OCI-LY1 (cell line): Measurements from ENCODE around the gene MAP3K10.
A peak's percentile ranks its signal among the peaks of the same experiment; 100 is the strongest.

Experiments used
- H2AFZ ChIP-seq: fragments of 200-600 bp; sonication (generic), shearing (Covaris generic); 2 replicates; pipeline ENCODE4 v1.6.0; 2014; ENCODE audit warnings: antibody characterized with exemption, mild to moderate bottlenecking, low read length
- H3F3A ChIP-seq: fragments of 200-600 bp; sonication (generic), shearing (Covaris generic); 2 replicates; pipeline ENCODE4 v1.6.0; 2014; ENCODE audit warnings: mild to moderate bottlenecking, antibody characterized with exemption, low read length, moderate library complexity; ENCODE audit not compliant: insufficient read depth
- H3K27ac ChIP-seq: fragments of 200-600 bp; sonication (generic); 2 replicates; pipeline ENCODE4 v1.5.1; 2014; ENCODE audit warnings: low read length, mixed run types, mild to moderate bottlenecking, low read depth; ENCODE audit not compliant: poor library complexity, severe bottlenecking
- H3K27me3 ChIP-seq: fragments of 200-600 bp; sonication (generic); 2 replicates; pipeline ENCODE4 v1.6.0; 2014; ENCODE audit warnings: antibody characterized with exemption, mild to moderate bottlenecking, low read length, moderate library complexity; ENCODE audit not compliant: insufficient read depth
- H3K36me3 ChIP-seq: fragments of 200-600 bp; sonication (generic); 2 replicates; pipeline ENCODE4 v1.6.1; 2014; ENCODE audit warnings: mild to moderate bottlenecking, antibody characterized with exemption, low read length, moderate library complexity, mixed read lengths; ENCODE audit not compliant: insufficient read depth
- H3K4me1 ChIP-seq: fragments of 200-600 bp; sonication (generic); 2 replicates; pipeline ENCODE4 v1.5.1; 2014; ENCODE audit warnings: mild to moderate bottlenecking, low read length, moderate library complexity; ENCODE audit not compliant: insufficient read depth, severe bottlenecking
- H3K4me2 ChIP-seq: fragments of 200-600 bp; sonication (generic), shearing (Covaris generic); 2 replicates; pipeline ENCODE4 v1.6.1; 2014; ENCODE audit warnings: low read length
- H3K4me3 ChIP-seq: fragments of 200-600 bp; sonication (generic); 2 replicates; pipeline ENCODE4 v1.5.1; 2014; ENCODE audit warnings: low read length, low read depth, mild to moderate bottlenecking, mixed read lengths; ENCODE audit not compliant: poor library complexity, severe bottlenecking
- H3K79me2 ChIP-seq: fragments of 200-600 bp; shearing (Covaris generic); 2 replicates; pipeline ENCODE4 v1.6.1; 2016; ENCODE audit warnings: mixed run types, low read length, mixed read lengths; ENCODE audit not compliant: insufficient read depth
- H3K9ac ChIP-seq: fragments of 200-600 bp; sonication (generic), shearing (Covaris generic); 2 replicates; pipeline ENCODE4 v1.6.1; 2014; ENCODE audit warnings: mild to moderate bottlenecking, low read length, mixed read lengths
- H3K9me2 ChIP-seq: fragments of 200-600 bp; sonication (generic), shearing (Covaris generic); 2 replicates; pipeline ENCODE4 v1.6.1; 2014; ENCODE audit warnings: low read depth, mild to moderate bottlenecking, low read length, mixed read lengths
- H3K9me3 ChIP-seq: fragments of 200-600 bp; shearing (Covaris generic); 2 replicates; pipeline ENCODE4 v1.6.1; 2014; ENCODE audit warnings: low read length, mixed read lengths
- H4K20me1 ChIP-seq: fragments of 200-600 bp; sonication (generic), shearing (Covaris generic); 2 replicates; pipeline ENCODE4 v1.6.0; 2016; ENCODE audit warnings: mild to moderate bottlenecking, low read length; ENCODE audit not compliant: insufficient read depth
- EZH2 ChIP-seq: fragments of 200-600 bp; sonication (generic), shearing (Covaris generic); IDR thresholded peaks from 2 replicates; pipeline ENCODE4 v1.8.0; 2017; ENCODE audit warnings: borderline replicate concordance, mixed run types, mild to moderate bottlenecking, antibody characterized with exemption, low read length, moderate library complexity, mixed read lengths
- TF ChIP-seq, protein P1 (sequence below): fragments of 200-600 bp; sonication (generic), shearing (Covaris generic); IDR thresholded peaks from 2 replicates; pipeline ENCODE4 v1.5.1; 2017; ENCODE audit warnings: mild to moderate bottlenecking, antibody characterized with exemption, low read length, moderate library complexity, mixed read lengths

Gene MAP3K10

DNA sequence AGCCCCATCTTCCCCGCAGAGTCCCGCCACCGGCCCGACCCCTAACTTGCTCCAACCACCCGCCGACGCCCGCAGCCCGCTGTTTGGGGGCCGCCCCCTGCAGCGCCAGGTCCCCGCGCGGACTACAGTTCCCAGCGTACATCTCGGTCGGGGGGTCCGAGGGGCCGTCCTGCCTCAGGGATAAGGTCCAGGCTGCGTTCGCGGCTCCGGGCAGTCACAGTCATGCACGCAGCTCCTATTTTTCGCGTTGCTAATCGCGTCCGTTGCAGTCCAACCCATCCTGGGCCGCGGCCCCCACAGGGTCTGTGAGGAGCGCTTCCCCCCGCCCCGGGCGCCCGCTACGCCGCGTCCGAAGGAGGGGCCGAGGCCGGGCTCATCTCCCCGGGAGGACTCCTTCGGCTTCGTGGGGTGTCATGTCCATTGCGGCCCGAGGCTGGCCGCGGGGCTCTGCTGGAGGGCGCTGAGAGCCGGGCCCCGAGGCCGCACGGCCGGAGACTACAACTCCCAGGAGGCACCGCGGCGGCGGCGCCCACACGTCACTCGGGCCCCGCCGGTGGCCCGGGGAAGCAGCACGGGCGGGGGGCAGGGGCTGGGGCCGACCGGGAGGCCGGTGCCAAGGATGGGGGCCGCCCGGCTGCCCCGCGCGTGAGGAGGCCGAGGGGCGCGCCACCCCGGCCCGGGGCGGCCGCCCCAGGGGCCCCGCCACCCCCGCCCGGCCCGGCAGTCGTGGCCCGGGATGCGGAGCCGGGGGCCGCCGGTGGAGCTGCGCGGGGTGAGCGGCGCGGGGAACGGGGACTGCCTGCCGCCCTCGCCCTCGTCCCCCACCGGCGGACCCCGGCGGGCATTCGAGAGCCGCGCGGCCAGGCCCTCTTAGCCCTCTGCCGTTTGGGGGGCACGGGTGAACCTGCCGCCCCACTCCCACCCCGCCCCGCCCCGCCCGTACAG lies at the start of gene MAP3K10:
Gene MAP3K10 (plus strand): TSS at position 536 of the 945 bp plus-strand sequence. CDS start 606 bp downstream, outside the sequence.
- TF ChIP-seq, protein P1, sequence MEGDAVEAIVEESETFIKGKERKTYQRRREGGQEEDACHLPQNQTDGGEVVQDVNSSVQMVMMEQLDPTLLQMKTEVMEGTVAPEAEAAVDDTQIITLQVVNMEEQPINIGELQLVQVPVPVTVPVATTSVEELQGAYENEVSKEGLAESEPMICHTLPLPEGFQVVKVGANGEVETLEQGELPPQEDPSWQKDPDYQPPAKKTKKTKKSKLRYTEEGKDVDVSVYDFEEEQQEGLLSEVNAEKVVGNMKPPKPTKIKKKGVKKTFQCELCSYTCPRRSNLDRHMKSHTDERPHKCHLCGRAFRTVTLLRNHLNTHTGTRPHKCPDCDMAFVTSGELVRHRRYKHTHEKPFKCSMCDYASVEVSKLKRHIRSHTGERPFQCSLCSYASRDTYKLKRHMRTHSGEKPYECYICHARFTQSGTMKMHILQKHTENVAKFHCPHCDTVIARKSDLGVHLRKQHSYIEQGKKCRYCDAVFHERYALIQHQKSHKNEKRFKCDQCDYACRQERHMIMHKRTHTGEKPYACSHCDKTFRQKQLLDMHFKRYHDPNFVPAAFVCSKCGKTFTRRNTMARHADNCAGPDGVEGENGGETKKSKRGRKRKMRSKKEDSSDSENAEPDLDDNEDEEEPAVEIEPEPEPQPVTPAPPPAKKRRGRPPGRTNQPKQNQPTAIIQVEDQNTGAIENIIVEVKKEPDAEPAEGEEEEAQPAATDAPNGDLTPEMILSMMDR = no peak
- no peak for TF ChIP-seq EZH2

DNA sequence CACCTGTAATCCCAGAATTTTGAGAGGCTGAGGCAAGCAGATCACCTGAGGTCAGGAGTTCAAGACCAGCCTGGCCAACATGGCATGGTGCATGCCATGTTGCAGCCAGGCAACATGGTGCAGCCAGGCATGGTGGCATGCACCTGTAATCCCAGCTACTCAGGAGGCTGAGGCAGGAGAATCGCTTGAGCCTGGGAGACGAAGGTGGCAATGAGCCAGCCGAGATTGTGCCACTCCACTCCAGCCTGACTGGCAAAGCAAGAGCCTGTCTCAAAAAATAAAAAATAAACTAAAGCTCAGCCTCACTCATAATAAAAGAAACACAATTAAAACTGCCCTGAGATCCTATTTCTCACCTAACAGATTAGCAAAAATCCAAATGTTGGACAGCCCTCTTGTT lies 49.7 kb upstream of the MAP3K10 start:
- no peak overlapping the region for H2AFZ ChIP-seq
- H3K4me3 ChIP-seq = no peak overlapping the region
- H3K27me3 ChIP-seq = no peaks in the 10 kb centered on the region
- no peak overlapping the region for H3K9ac ChIP-seq
- H3F3A ChIP-seq = no peaks in the 10 kb centered on the region
- TF ChIP-seq, protein P1 = no peak
- no peak for TF ChIP-seq EZH2
- peaks cover 4% of the 10 kb centered on the region for H3K9me3 ChIP-seq
- no peak overlapping the region for H3K4me2 ChIP-seq
- H3K27ac ChIP-seq = no peak overlapping the region
- no peaks in the 10 kb centered on the region for H3K36me3 ChIP-seq
- no peaks in the 10 kb centered on the region for H4K20me1 ChIP-seq
- no peaks in the 10 kb centered on the region for H3K79me2 ChIP-seq
- H3K4me1 ChIP-seq = no peaks in the 10 kb centered on the region
- no peaks in the 10 kb centered on the region for H3K9me2 ChIP-seq

More for the DNA sequence above, at the start of gene MAP3K10:
- H3K27ac ChIP-seq = no peak within 1 kb of the TSS
- H3K9me3 ChIP-seq = no peaks in the 10 kb centered on the region
- peak within 1 kb of the TSS; percentile 64 for H3K4me2 ChIP-seq
- peak within 1 kb of the TSS; percentile 71 for H3K4me3 ChIP-seq
- no peaks in the 10 kb centered on the region for H3K79me2 ChIP-seq
- peak within 1 kb of the TSS; percentile 68 for H3K9ac ChIP-seq
- H2AFZ ChIP-seq = peak within 1 kb of the TSS; percentile 62; the same call in 1 of the 2 replicates
- no peaks in the 10 kb centered on the region for H3F3A ChIP-seq
- peaks cover 18% of the 10 kb centered on the region for H3K4me1 ChIP-seq
- no peaks in the 10 kb centered on the region for H3K36me3 ChIP-seq
- no peaks in the 10 kb centered on the region for H4K20me1 ChIP-seq
- no peaks in the 10 kb centered on the region for H3K9me2 ChIP-seq
- H3K27me3 ChIP-seq = no peaks in the 10 kb centered on the region

DNA sequence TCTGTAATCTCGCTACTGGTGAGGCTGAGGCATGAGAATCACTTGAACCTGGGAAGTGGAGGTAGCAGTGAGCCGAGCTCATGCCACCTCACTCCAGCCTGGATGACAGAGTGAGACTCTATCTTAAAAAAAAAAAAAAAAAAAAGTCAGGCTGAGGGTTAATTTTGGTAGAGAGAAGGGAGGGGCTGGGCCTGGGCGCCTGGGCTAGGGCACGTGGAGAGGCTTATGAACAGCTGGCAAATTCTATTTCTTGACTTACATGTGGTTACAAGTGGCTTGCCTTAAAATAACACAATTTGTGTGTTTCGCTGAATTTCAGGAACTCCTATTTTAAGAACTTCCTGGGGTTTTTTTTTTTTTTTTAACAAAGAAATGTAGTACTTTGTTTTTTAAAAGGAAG lies 47.6 kb upstream of the MAP3K10 start:
- Histone ChIP-seq H3K9ac (no peak overlapping the region), H3K79me2 (no peaks in the 10 kb centered on the region), H3K4me3 (no peak overlapping the region), H3K9me2 (no peaks in the 10 kb centered on the region), H3K4me1 (no peaks in the 10 kb centered on the region), H3K9me3 (peaks cover 4% of the 10 kb centered on the region), H3K4me2 (no peak overlapping the region), H3F3A (no peaks in the 10 kb centered on the region), H4K20me1 (no peaks in the 10 kb centered on the region), H3K27ac (no peak overlapping the region), H3K27me3 (no peaks in the 10 kb centered on the region), H3K36me3 (no peaks in the 10 kb centered on the region), H2AFZ (no peak overlapping the region)
- TF ChIP-seq, protein P1 = no peak
- TF ChIP-seq EZH2 = no peak
